Measurements from ENCODE around the gene TLK1. TPM values are rescaled to one million over a fixed set of nuclear protein-coding genes. Genes with fewer than 3 reads are reported as not detected.
"Not testable (repeated sequence)": the region's sequence is repeated elsewhere in the genome, so short reads cannot be mapped to it uniquely, and the experiment has no call there.

Gene TLK1
- total RNA-seq, 2 donors from 2014 or later: 69.5 to 82.8 TPM

- Histone ChIP-seq H3K4me1 (no peaks in the 10 kb centered on the region), H3K9ac (ENCODE audit: low read depth in 2 of 2, low read length in 2 of 2) (no peak overlapping the region), H3K9me3 (peaks cover 4% of the 10 kb centered on the region), H3K36me3 (no peaks in the 10 kb centered on the region), H3K27me3 (no peaks in the 10 kb centered on the region), H3K4me3 (no peak overlapping the region), H3K27ac (no peak overlapping the region)
- intact Hi-C loops (cut with DNase I): no loop called here
- no peak for DNase-seq
- TF ChIP-seq CTCF (IDR thresholded peaks at IDR 0.05): no peak
Observed at GRCh38 chr2:171100370-171100769, 60.3 kb downstream of the TLK1 start.

- Histone ChIP-seq H3K27me3 (no peaks in the 10 kb centered on the region), H3K36me3 (no peaks in the 10 kb centered on the region), H3K9ac (ENCODE audit: low read depth in 2 of 2, low read length in 2 of 2) (no peak overlapping the region), H3K4me3 (no peak overlapping the region), H3K27ac (no peak overlapping the region), H3K4me1 (no peaks in the 10 kb centered on the region), H3K9me3 (peaks cover 4% of the 10 kb centered on the region)
- TF ChIP-seq CTCF (IDR thresholded peaks at IDR 0.05): no peak
- intact Hi-C loops (cut with DNase I): no loop called here
- DNase-seq: no peak
Observed at GRCh38 chr2:171098607-171099006, 62.1 kb downstream of the TLK1 start.

GRCh38 chr2:171095014-171095582 is 65.6 kb downstream of the TLK1 start:
- Histone ChIP-seq H3K36me3 (no peaks in the 10 kb centered on the region), H3K4me3 (no peak overlapping the region), H3K4me1 (no peaks in the 10 kb centered on the region), H3K9me3 (peaks cover 4% of the 10 kb centered on the region), H3K9ac (ENCODE audit: low read depth in 2 of 2, low read length in 2 of 2) (no peak overlapping the region), H3K27me3 (no peaks in the 10 kb centered on the region), H3K27ac (no peak overlapping the region)
- DNase-seq: no peak
- intact Hi-C loops (cut with DNase I): no loop called here
- TF ChIP-seq CTCF (IDR thresholded peaks at IDR 0.05): no peak

GRCh38 chr2:171091517-171091916 is 69.2 kb downstream of the TLK1 start:
- intact Hi-C loops (cut with DNase I); H3K27me3 ChIP-seq; H3K4me1 ChIP-seq; H3K36me3 ChIP-seq; H3K4me3 ChIP-seq; H3K27ac ChIP-seq; H3K9me3 ChIP-seq; H3K9ac ChIP-seq (ENCODE audit: low read depth in 2 of 2, low read length in 2 of 2); DNase-seq: not testable (repeated sequence)

- no peak overlapping the region for H3K27ac ChIP-seq
- TF ChIP-seq CTCF (IDR thresholded peaks at IDR 0.05): no peak
- no peaks in the 10 kb centered on the region for H3K27me3 ChIP-seq
- DNase-seq: no peak
- intact Hi-C loops (cut with DNase I): no loop called here
- peaks cover 2% of the 10 kb centered on the region for H3K4me1 ChIP-seq
- H3K4me3 ChIP-seq: no peak overlapping the region
- H3K9me3 ChIP-seq: no peaks in the 10 kb centered on the region
- H3K9ac ChIP-seq (ENCODE audit: low read depth in 2 of 2, low read length in 2 of 2): no peak overlapping the region
- H3K36me3 ChIP-seq: no peaks in the 10 kb centered on the region
Observed at GRCh38 chr2:171089489-171089888, 71.2 kb downstream of the TLK1 start.

GRCh38 chr2:171088057-171088834 is 72.4 kb downstream of the TLK1 start:
- Histone ChIP-seq H3K27ac (no peak overlapping the region), H3K9me3 (no peaks in the 10 kb centered on the region), H3K9ac (ENCODE audit: low read depth in 2 of 2, low read length in 2 of 2) (no peak overlapping the region), H3K27me3 (no peaks in the 10 kb centered on the region), H3K36me3 (no peaks in the 10 kb centered on the region), H3K4me3 (no peak overlapping the region), H3K4me1 (peaks cover 3% of the 10 kb centered on the region)
- DNase-seq: no peak
- intact Hi-C loops (cut with DNase I): no loop called here
- TF ChIP-seq CTCF (IDR thresholded peaks at IDR 0.05): no peak
